NCI-H2196 (cell line): ENCODE data around the gene RNF214.

Source experiments
- DNase-seq: peaks from one replicate; lab custom pipeline; 2025; ENCODE audit not compliant: unreplicated experiment; lab: John Stamatoyannopoulos, UW

RNF214 gene

DNA sequence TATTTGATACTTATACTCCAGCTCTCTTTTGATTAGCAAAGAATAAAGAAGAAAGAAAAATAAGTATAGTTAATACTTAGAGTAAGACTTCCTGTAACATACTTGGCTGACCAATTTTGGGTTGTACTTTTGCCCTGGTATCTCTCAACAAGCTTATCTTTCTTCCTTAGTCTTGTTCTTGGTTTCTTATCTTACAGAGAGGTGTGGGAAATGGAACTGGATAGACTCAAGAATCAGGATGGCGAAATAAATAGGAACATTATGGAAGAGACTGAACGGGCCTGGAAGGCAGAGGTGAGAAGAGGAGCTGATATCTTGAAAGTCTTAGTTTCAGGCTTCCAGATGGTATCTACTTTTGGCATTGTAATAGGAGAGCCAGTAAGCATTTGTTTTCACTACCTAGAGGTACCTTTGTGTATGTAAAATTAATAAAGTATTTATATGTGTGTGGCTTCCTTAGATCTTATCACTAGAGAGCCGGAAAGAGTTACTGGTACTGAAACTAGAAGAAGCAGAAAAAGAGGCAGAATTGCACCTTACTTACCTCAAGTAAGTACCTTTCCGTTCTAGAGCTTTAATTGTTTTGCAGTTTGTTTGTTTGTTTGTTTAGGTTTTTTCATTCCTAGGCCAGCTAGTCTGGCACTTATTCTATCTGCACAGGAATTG lies 47.4 kb downstream of the RNF214 start:
- DNase-seq: no peak

DNA sequence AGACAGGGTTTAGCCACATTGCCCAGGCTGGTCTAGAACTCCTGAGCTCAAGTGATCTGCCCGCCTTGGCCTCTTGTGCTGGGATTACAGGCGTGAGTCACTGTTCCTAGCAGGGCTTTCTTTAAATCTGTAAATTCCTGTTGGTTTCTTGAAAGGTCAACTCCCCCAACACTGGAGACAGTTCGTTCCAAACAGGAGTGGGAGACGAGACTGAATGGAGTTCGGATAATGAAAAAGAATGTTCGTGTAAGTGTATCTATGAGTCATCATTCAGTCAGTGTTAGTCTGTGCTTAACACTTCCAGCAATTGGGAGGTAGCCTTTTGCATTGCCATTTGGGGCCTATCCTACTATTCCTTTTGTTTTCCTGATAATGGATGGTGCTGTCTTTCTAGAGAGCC lies 48.7 kb downstream of the RNF214 start:
- DNase-seq: no peak

DNA sequence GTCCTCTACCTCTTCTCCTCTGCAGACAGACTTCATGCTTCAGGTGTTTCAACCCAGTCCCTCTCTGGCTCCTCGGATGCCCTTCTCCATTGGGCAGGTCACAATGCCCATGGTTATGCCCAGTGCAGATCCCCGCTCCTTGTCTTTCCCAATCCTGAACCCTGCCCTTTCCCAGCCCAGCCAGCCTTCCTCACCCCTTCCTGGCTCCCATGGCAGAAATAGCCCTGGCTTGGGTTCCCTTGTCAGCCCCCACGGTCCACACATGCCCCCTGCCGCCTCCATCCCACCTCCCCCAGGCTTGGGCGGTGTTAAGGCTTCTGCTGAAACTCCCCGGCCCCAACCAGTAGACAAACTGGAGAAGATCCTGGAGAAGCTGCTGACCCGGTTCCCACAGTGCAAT lies 49.4 kb downstream of the RNF214 start:
- no peak for DNase-seq

DNA sequence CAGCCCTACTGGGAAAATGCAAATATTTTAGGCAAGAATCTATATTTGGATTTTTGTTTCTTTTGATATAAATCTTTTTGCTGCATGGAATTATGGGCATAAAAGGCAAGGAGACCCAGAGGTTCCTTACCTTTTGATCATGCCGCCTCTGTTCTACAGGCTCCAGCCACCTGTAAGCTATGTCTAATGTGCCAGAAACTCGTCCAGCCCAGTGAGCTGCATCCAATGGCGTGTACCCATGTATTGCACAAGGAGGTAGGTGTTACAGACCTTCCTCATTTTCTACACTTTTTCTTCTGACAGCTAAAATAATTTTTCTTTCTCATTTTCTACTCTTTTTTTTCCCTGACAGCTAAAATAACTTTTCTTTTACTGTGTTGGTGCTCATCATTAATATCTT lies 50.5 kb downstream of the RNF214 start:
- no peak for DNase-seq

DNA sequence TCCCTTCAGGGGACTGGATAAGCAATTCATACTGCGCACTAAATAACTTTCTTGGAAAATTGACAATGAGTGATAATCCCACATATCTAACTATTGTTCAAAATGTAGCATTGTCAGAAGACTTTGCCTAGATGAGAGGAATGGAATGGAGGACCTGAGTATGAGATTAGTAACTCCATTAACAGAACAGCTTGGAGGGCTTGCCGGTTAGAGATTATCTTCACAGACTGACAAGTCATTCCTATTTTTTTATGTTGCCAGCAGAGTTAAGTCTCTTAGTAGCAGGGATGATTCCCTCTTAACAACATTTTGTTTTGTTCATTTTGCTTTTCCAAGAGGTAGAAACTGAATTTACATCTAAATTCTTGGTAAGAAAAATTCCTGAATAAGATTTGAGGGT lies 51.6 kb downstream of the RNF214 start:
- DNase-seq: no peak

DNA sequence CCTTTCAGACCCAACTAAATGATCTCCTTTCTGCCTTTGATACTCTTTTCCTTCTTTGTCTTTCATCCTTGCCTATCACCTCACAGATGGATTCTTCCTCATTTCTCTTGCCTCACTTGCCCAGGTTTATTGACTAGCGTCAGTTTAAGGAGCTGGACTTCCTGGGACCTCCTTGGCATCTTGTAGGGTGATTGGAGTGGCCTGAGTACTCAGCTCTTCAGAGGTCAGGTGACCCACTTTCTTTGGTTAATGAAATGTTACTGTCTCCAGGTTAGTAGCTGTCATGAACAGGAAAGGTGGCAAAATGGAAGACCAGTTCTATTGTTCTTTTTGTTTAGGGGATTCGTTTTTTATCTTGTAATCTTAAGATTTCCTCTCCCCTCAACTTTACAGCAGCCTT lies 54.1 kb downstream of the RNF214 start:
- no peak for DNase-seq

DNA sequence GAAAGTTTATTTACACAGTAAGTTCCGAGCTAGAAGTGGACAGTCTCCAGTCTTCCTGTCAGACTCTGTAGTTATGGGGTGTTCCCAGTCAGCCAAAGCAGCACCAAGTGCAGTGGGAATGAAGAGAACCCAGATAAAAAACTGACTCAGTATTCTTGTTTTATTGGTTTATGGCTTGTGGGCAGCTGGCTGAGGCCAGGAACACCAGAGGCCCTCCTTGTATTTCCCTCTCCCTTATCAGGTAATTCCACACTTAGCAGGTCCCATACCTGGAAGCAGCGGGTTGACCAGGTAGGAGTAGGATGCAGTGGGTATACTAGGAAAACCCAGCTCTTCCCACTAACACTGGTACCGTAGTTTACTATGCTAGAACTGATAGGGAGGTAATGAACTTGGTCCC lies 55.2 kb downstream of the RNF214 start:
- DNase-seq: no peak

DNA sequence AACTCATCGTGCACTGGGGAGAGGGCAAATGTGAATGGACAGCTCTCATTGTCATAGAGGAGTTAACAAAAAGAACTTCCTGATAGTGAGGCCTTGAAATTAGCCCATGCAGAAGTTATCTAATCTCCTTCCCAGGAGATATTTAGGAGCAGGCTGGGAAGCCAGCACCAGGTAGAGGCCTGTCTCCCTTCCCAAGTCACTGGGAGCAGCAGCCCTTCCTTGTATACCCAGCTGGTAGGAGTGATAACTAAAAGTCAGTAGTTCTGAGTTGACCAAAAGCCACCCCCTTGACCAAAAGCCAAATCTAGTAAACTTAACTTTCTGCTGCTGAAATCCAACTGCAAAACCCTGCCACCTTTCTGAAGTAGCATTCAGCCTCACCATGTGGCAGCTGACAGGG lies 57.3 kb downstream of the RNF214 start:
- DNase-seq: no peak

DNA sequence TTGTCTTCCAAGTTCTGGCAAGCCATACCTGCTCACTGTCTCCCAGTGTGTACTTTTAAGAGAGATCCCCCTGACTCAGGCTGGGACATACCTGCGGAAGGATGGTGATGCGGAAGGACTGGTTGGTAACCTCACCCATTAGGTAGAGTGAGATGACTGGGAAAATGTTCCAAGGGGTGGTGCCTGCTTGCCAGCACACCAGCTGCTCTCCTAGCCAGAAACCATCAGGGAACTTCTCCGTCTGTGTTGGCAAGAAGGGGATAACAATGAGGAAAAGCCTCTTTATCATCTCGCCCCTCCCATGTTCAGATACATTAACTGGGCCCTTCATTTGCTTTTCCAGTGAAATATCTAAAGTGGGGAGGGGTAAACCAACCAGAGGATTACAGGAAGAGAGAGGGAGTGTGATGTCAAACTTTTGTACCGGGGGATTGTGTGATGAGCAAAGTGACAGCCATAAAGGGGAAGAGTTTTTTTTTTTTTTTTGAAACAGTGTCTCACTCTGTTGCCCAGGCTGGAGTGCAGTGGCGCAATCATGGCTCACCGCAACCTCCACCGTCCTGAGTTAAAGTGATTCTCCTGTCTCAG lies 58.4 kb downstream of the RNF214 start, which contains the start of gene BACE1-AS:
BACE1-AS (plus strand) TSS at position 538 of the 588 bp plus-strand sequence.
- no peak for DNase-seq

DNA sequence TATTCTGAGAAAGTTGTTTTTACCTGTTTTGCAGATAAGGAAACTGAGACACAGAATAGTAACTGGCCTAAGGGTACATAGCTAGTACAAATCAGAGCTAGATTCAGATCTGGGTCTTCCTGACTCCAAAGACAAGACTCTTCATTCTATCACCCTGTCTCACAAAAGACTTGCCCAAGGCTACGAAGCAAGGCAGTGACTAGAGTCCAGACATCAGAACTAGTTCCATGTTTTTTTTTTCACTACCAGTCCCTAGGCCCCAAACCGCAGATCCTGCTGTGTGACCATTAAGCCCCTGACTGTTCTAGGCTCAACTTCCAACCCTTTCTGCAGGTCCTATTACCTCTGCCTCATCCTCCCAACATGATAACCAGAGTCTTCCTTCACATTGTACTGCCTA lies 60.1 kb downstream of the RNF214 start:
- no peak for DNase-seq

DNA sequence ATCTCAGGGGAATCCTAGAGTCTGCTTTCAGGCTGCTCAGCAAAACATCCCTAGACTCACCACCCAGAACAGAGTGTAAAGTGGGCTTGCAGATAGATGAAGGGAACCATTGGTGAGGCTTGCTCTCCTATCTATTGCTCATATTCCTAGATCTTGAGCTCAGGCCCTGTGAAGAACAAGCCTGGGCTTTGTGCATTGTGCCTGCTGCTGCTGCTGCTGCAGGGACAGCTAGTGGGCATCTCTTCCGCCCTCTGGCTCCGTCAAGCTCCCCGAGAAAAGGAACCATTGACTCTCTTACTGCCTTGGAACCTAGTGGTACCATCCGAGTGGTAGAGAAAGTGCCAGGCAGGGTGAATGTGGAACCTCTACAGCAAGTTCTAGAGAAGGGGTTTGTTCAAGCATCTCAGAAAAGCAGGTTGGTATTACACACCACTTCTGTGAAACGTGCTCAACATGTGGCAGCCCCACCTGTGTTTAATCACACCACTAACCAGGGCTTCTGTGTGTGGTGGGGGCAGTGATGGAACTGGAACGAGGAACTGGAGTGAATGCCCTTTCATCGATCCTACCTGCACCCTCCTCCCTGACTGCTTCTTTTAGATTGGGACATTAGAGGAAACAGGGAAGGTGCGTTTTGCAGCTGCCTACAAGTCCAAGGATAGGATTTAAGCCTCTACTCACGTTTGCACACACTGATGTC lies 63.1 kb downstream of the RNF214 start:
- no peak for DNase-seq

DNA sequence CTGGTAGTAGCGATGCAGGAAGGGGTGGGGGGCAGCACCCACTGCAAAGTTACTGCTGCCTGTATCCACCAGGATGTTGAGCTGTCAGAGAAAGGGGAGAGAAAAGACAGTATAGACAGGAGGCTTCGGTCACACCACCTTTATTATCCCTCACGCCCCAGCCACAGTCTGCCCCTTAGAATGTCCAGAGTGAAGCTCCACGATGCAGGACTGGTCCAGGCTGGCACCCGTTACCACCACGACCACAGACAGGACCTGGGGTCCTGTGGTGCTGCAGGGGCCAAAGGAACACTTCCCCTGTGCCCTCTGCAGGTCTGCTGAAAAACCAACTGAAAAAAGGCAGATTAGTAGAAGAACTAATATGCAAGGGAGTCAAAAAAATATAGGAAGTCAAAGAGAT lies 64.4 kb downstream of the RNF214 start:
- DNase-seq: no peak

DNA sequence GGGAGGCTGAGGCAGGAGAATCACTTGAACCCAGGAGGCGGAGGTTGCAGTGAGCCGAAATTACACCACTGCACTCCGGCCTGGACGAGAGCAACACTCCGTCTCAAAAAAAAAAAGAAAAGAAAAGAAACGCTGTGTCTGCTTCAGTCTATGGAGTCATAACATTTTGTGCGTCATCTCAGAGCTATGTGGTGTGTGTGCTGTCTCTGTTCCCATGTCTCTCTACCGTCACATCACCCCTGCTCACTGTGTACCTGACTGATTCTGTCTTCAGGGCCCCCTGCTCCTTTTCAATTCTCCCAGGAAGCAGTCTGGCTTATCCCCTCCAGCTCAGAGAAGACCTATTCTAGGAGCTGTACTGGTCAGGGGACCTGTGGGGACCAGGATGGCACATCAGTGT lies 65.7 kb downstream of the RNF214 start:
- DNase-seq: no peak

DNA sequence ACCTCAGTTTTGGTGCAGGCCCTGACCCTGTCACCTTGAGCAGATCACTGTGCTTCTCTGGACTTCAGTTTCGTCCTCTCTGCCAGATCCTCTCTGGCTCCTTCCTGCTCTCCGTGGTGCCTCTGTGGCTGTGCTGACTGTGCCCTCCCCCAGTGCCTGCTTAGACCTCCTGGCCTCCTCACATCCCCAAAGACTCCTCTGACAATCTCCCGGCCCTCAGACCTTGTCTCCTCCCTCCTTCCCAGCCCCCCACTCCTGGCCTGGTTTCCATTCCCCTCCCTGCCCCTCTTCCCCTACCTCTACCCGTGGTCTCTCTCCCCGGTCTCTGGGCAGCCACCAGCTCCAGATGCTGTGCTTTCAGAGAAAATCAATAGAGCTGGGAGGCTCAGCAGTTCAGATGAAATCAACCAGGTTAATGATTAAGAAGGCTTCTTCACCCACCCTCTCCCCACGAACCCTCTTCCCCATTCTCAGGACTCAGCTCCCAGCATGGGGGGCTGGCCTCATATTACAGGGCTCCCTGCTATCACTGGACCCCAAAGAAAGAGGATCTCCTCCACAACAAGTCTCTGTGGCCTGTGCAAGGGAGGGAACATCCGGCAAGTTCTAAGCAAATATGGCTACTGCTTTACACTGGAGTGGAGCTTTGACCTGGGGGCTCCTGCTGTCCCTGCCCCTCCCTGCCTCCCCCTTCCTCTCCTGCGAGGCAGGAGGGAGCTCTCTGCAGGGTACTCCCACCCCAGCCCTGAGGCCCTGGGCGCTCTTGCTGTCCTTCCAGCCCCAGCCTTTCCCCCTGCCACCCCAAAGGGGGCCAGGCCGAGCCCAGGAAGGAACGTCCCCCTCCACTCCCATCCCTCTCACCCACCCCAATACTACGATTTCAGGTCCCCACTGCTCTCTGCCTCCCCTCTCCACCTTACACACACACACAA lies 67.1 kb downstream of the RNF214 start:
- no peak for DNase-seq

DNA sequence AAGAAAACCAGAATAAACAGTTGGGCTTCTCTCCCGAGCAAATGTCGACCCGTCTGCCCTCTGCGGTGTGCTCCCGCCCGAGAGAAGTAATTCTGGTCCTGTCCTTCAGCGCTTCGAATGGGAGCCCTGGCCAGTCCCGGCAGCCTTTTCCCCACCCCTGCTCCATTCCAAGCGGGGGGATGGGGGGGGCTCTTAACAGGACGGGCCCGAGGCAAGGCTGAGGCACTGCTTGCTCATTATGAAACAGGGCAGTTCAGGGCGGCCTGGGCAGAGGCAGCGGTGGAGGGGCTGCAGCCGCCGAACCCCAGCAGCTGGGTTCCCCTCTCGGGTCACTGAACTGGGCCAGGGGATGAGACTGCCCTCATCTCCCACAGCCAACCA lies 67.8 kb downstream of the RNF214 start:
- no peak for DNase-seq

DNA sequence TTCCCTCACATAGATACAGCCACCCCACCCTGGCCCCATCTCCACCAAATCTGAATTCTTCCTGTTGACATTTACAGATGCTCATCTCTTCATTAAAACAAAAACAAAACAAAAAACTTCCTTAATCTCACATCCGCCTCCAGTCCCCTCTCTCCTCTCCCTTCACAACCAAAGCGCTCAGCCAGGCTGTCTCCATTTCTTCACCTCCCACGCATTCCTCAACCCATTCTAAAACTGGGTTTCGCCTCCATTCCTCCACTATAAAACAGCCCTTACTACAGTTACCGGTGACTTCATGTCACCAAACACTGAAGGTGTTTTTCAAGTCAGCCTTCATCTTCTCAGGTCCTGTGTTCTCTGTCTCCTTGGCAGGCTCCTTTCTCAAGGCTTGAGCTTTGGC lies 68.3 kb downstream of the RNF214 start:
- no peak for DNase-seq

DNA sequence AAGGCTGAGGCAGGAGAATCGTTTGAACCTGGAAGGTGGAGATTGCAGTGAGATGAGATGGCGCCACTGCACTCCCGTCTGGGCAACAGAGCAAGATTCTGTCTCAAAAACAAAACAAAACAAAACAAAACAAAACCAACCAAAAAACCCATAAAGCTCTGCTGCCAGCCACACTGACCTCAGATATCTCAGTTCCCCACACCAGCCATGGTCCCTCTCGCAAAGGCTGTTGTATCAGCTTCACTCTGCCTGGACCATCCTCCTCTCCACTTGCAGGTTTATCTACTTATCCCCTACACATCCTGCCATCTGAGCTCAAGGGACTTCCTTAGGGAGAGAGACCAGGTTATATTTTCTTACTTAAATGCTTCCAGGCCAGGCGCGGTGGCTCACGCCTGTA lies 69.8 kb downstream of the RNF214 start:
- DNase-seq: no peak

DNA sequence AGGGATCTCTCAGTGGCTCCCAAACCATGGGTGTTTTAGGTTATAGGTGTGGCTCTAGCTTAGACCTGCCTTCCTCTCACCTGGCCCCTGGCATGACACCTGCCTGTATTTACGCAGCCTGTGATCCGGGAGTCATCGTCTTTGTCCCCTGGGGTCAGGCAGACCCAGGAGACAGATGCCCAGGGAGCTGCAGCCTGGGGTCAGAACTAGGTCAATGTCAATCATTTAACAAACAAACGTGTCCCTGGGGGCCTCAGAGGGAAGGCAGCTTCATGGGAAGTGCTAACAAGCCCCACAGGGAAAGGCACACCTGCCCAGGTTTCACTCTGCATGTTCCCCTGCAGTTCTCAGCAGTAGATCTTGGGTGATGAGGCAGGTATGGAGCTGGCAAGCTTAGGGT lies 70.6 kb downstream of the RNF214 start:
- DNase-seq: no peak

DNA sequence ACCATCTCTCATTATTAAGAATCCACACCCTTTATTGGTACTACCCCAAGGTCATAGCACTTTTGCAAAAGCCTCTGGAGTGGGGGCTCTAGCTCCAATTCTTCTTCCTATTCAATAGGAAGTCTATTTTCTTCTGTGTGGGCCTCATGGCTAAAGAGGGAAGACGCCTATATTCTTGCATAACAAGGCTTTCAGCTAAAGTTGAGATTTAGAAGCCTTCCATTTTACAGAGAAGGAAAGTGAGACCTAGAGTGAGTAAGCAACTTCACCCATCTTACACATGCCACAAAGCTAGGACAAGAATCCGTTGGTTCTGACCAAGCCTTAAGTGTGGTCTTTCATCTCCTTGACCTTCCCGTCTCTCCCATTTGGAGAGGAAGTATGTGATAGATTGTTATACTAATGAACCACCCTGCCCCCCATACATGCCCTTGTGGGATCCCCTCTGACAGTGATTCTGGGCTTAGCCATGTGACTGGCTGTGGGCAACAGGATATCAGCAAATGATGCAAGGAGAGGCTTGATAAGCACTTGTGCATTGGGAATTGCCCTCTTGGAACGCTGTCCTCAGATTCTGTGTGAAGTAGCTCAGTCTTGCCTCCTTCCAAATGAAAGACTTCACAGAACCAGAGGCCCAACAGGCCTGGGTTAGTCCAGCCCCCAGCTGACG lies 71.3 kb downstream of the RNF214 start:
- no peak for DNase-seq

DNA sequence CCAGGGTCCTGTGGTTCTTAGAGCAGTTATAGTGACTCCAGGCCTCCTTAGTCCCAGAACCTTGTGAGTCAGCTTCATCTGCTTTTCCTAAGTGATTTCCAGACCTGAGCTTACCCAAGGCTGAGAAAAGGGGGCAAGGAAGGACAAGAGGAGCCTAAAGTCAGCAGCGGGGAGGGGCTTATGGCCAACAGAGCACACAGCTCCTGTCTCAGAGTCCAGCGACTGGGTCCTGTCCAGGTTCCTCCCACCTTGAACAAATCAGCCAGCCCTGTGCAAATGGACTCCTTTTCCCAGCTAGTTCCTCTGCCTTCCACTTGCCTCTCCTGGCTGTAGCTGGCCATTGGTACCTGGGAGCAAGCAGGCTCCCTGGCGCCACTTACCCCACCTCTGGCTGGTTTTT lies 72.7 kb downstream of the RNF214 start:
- DNase-seq: no peak

DNA sequence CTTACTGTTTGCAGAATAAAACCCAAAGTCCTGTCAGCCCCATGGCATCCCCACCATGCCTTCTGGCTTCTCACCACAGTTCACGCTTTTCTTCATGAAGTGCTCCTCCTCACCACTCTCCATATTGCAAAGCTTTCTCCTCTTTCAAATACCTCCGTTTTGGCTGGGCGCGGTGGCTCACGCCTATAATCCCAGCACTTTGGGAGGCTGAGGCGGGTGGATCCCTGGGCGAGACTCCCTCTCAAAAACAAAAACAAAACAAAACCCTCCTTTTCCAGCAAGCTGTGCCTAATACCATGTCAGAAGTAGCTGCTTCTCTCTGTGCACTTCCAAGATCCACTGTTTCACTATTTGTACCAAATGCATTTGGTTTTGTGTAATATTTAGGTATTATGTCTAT lies 76.8 kb downstream of the RNF214 start:
- no peak for DNase-seq
